ENCODE results near the gene GPR25. TPM values are rescaled to one million over a fixed set of nuclear protein-coding genes. Genes with fewer than 3 reads are reported as not detected.

The GPR25 gene
- polyA plus RNA-seq, 1 experiment = not detected

- Histone ChIP-seq H3K27ac (ENCODE audit: low read depth, low read length) (no peak overlapping the region), H3K4me3 (ENCODE audit: low read depth, low read length) (no peak overlapping the region), H3K9me3 (ENCODE audit: control insufficient read depth, insufficient read depth, low read length) (no peaks in the 10 kb centered on the region), H3K27me3 (ENCODE audit: control insufficient read depth, insufficient read depth, low read length) (peaks cover 5% of the 10 kb centered on the region)
- CTCF ChIA-PET = interaction anchor here (1.3 kb wide), 1 partner anchor 177 kb away, joined by 4 read pairs; no protein-coding TSS in a partner anchor
- no peak for TF ChIP-seq CTCF (IDR thresholded peaks at IDR 0.05; ENCODE audit: low read depth, low read length)
- POLR2A ChIA-PET = interaction anchor here (0.6 to 0.8 kb wide), 3 partner anchors 73 to 244 kb away, joined by 3 to 4 read pairs (median 4); partner anchors contain the start of gene DDX59
- no peak for DNase-seq (ENCODE audit: low read depth, low spot score)
Measured at GRCh38 chr1:200866116-200866515, 6.7 kb upstream of the GPR25 start.

- no peak for DNase-seq (ENCODE audit: low read depth, low spot score)
Measured at GRCh38 chr1:200866521-200866920, 6.3 kb upstream of the GPR25 start.

GRCh38 chr1:200867018-200867811, 5.6 kb upstream of the GPR25 start:
- no peak for DNase-seq (ENCODE audit: low read depth, low spot score)
- Histone ChIP-seq H3K27me3 (ENCODE audit: control insufficient read depth, insufficient read depth, low read length) (peaks cover 15% of the 10 kb centered on the region), H3K27ac (ENCODE audit: low read depth, low read length) (no peak overlapping the region), H3K9me3 (ENCODE audit: control insufficient read depth, insufficient read depth, low read length) (no peaks in the 10 kb centered on the region), H3K4me3 (ENCODE audit: low read depth, low read length) (no peak overlapping the region)
- no peak for TF ChIP-seq CTCF (IDR thresholded peaks at IDR 0.05; ENCODE audit: low read depth, low read length)
- ChIA-PET POLR2A (interaction anchor here (1.5 kb wide), 1 partner anchor 10 kb away, joined by 4 read pairs; no protein-coding TSS in a partner anchor), CTCF (interaction anchor here (0.5 to 0.8 kb wide), 2 partner anchors 104 to 236 kb away, joined by 4 to 6 read pairs; no protein-coding TSS in a partner anchor)

More at GRCh38 chr1:200866521-200866920, 6.3 kb upstream of the GPR25 start:
- H3K4me3 ChIP-seq (ENCODE audit: low read depth, low read length) = no peak overlapping the region
- TF ChIP-seq CTCF (IDR thresholded peaks at IDR 0.05; ENCODE audit: low read depth, low read length) = no peak
- peaks cover 8% of the 10 kb centered on the region for H3K27me3 ChIP-seq (ENCODE audit: control insufficient read depth, insufficient read depth, low read length)
- H3K27ac ChIP-seq (ENCODE audit: low read depth, low read length) = no peak overlapping the region
- ChIA-PET POLR2A (interaction anchor here (0.6 to 1.5 kb wide), 4 partner anchors 9 to 244 kb away, joined by 3 to 4 read pairs (median 4); partner anchors contain the start of gene DDX59), CTCF (interaction anchor here (0.5 to 1.3 kb wide), 2 partner anchors 176 to 237 kb away, joined by 4 to 6 read pairs; no protein-coding TSS in a partner anchor)
- no peaks in the 10 kb centered on the region for H3K9me3 ChIP-seq (ENCODE audit: control insufficient read depth, insufficient read depth, low read length)

- no peak for DNase-seq (ENCODE audit: low read depth, low spot score)
Measured at GRCh38 chr1:200869376-200869752, 3.4 kb upstream of the GPR25 start.

More at GRCh38 chr1:200869376-200869752, 3.4 kb upstream of the GPR25 start:
- Histone ChIP-seq H3K9me3 (ENCODE audit: control insufficient read depth, insufficient read depth, low read length) (peaks cover 3% of the 10 kb centered on the region; the same call in 1 of the 2 replicates), H3K27me3 (ENCODE audit: control insufficient read depth, insufficient read depth, low read length) (peaks cover 32% of the 10 kb centered on the region), H3K27ac (ENCODE audit: low read depth, low read length) (no peak overlapping the region), H3K4me3 (ENCODE audit: low read depth, low read length) (no peak overlapping the region)
- ChIA-PET CTCF (no interaction called here), POLR2A (no interaction called here)
- no peak for TF ChIP-seq CTCF (IDR thresholded peaks at IDR 0.05; ENCODE audit: low read depth, low read length)

Data from AG04450 (cell line).